Iris pigment epithelial cell (primary cell): ENCODE measurements around the gene ZBTB22.
"Not testable (repeated sequence)": the region's sequence is repeated elsewhere in the genome, so short reads cannot be mapped to it uniquely, and the experiment has no call there.

ENCODE experiments used
- DNase-seq: peaks from one replicate; pipeline ENCODE4 v3.0.0-alpha.2; 2011; ENCODE audit warnings: low read depth

ZBTB22 gene

GRCh38 chr6:33279971-33280511 lies 37.5 kb downstream of the ZBTB22 start:
- DNase-seq, result peak; percentile 66

GRCh38 chr6:33279257-33279695 lies 38.3 kb downstream of the ZBTB22 start:
- DNase-seq, result no peak

- no peak for DNase-seq
Measured at GRCh38 chr6:33278810-33279209, 38.7 kb downstream of the ZBTB22 start.

- DNase-seq, result no peak
Measured at GRCh38 chr6:33278392-33278741, 39.2 kb downstream of the ZBTB22 start.

GRCh38 chr6:33277663-33278391 lies 39.7 kb downstream of the ZBTB22 start:
- no peak for DNase-seq

- DNase-seq, result peak; percentile 79
Measured at GRCh38 chr6:33276864-33277662, 40.5 kb downstream of the ZBTB22 start, which contains the start of gene B3GALT4. Gene B3GALT4, plus strand, starts transcription at chr6:33277123. Its CDS starts 297 bp downstream, at chr6:33277420.

- no peak for DNase-seq
Measured at GRCh38 chr6:33276581-33276863, 41.0 kb downstream of the ZBTB22 start.

- not testable (repeated sequence) for DNase-seq
Measured at GRCh38 chr6:33275795-33276580, 41.6 kb downstream of the ZBTB22 start.

GRCh38 chr6:33273924-33274902 lies 43.3 kb downstream of the ZBTB22 start:
- no peak for DNase-seq

- DNase-seq, result no peak
Measured at GRCh38 chr6:33273129-33273923, 44.2 kb downstream of the ZBTB22 start.

- no peak for DNase-seq
Measured at GRCh38 chr6:33272275-33273128, 45.0 kb downstream of the ZBTB22 start.

GRCh38 chr6:33271468-33272274 lies 45.9 kb downstream of the ZBTB22 start, which contains the start of the genes RPS18 and VPS52:
Gene RPS18, plus strand, starts transcription at chr6:33272075. Its CDS starts 45 bp downstream, at chr6:33272120.
Gene VPS52, minus strand, starts transcription at chr6:33271876. Its CDS starts 201 bp downstream, at chr6:33271675.
- DNase-seq, result peak; percentile 99

- DNase-seq, result no peak
Measured at GRCh38 chr6:33271117-33271467, 46.5 kb downstream of the ZBTB22 start.
